ENCODE results near the gene DPP7.

The DPP7 gene

DNA sequence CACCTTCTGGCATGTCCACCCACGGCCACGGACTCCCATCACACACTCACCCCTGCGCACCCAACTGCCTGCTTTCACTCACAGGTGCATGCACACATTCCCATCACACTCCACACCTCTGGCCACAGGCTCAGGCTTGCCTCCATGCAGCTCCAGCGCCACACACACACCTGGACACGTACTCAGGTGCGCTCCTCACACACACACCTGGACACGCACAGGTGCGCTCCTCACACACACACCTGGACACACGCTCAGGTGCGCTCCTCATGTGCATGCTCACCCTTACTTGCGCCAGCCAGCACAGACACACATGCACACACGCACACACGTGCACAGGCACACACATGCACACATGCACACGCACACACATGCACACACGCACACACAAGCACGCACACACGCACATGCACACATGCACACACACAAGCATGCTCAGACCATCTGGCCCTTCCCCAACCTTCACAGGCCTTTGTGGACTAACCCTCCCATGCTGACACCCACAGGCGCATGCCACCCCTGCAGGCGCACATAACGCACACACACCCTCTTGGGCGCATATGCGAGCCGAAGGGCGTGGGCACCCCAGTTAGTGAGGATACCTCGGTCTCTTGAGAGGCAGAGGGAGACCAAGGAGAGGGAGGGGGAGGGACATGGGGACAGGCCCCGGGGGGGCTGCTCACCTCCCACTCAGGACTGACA is 32.7 kb upstream of the DPP7 start:
- H3F3A ChIP-seq (ENCODE audit: low read depth) = 0 out of 2 replicates have a peak, but pooled peaks cover 4% of the 10 kb centered on the region
- no peaks in the 10 kb centered on the region for H3K9me2 ChIP-seq (replicated peaks; ENCODE audit: low read depth, low read length)
- H3K4me2 ChIP-seq (ENCODE audit: low read depth, low read length, poor library complexity, severe bottlenecking) = no peak overlapping the region
- H3K4me1 ChIP-seq (ENCODE audit: insufficient read depth, low read length, poor library complexity, severe bottlenecking) = no peaks in the 10 kb centered on the region
- no peaks in the 10 kb centered on the region for H3K36me3 ChIP-seq (ENCODE audit: insufficient read depth, low read length)
- TF ChIP-seq, protein P1, sequence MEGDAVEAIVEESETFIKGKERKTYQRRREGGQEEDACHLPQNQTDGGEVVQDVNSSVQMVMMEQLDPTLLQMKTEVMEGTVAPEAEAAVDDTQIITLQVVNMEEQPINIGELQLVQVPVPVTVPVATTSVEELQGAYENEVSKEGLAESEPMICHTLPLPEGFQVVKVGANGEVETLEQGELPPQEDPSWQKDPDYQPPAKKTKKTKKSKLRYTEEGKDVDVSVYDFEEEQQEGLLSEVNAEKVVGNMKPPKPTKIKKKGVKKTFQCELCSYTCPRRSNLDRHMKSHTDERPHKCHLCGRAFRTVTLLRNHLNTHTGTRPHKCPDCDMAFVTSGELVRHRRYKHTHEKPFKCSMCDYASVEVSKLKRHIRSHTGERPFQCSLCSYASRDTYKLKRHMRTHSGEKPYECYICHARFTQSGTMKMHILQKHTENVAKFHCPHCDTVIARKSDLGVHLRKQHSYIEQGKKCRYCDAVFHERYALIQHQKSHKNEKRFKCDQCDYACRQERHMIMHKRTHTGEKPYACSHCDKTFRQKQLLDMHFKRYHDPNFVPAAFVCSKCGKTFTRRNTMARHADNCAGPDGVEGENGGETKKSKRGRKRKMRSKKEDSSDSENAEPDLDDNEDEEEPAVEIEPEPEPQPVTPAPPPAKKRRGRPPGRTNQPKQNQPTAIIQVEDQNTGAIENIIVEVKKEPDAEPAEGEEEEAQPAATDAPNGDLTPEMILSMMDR (conservative IDR thresholded peaks at IDR 0.05; ENCODE audit: low read length) = no peak
- TF ChIP-seq EZH2phosphoT487 (IDR thresholded peaks at IDR 0.05; ENCODE audit: borderline replicate concordance) = no peak
- H3K27me3 ChIP-seq (ENCODE audit: insufficient read depth, low read length, poor library complexity, severe bottlenecking) = no peaks in the 10 kb centered on the region
- no peak overlapping the region for H3K9ac ChIP-seq (ENCODE audit: low read depth, low read length, poor library complexity, severe bottlenecking)
- no peaks in the 10 kb centered on the region for H3K79me2 ChIP-seq (ENCODE audit: insufficient read depth, low read length)
- H3K4me3 ChIP-seq (ENCODE audit: low read length, poor library complexity, severe bottlenecking) = no peak overlapping the region
- no peaks in the 10 kb centered on the region for H4K20me1 ChIP-seq (ENCODE audit: insufficient read depth, low read length, poor library complexity, severe bottlenecking)
- H2AFZ ChIP-seq (ENCODE audit: low read length) = no peak overlapping the region
- H3K9me3 ChIP-seq (ENCODE audit: insufficient read depth, low read depth, low read length) = no peaks in the 10 kb centered on the region

- Histone ChIP-seq H3K4me2 (ENCODE audit: low read depth, low read length, poor library complexity, severe bottlenecking) (no peak overlapping the region), H3K27me3 (ENCODE audit: insufficient read depth, low read length, poor library complexity, severe bottlenecking) (no peaks in the 10 kb centered on the region), H4K20me1 (ENCODE audit: insufficient read depth, low read length, poor library complexity, severe bottlenecking) (no peaks in the 10 kb centered on the region), H3K4me1 (ENCODE audit: insufficient read depth, low read length, poor library complexity, severe bottlenecking) (no peaks in the 10 kb centered on the region), H3F3A (ENCODE audit: low read depth) (0 out of 2 replicates have a peak, but pooled peaks cover 4% of the 10 kb centered on the region), H3K9me2 (replicated peaks; ENCODE audit: low read depth, low read length) (no peaks in the 10 kb centered on the region), H3K4me3 (ENCODE audit: low read length, poor library complexity, severe bottlenecking) (no peak overlapping the region), H3K9ac (ENCODE audit: low read depth, low read length, poor library complexity, severe bottlenecking) (no peak overlapping the region), H3K79me2 (ENCODE audit: insufficient read depth, low read length) (no peaks in the 10 kb centered on the region), H2AFZ (ENCODE audit: low read length) (no peak overlapping the region), H3K9me3 (ENCODE audit: insufficient read depth, low read depth, low read length) (no peaks in the 10 kb centered on the region), H3K36me3 (ENCODE audit: insufficient read depth, low read length) (no peaks in the 10 kb centered on the region)
- no peak for TF ChIP-seq EZH2phosphoT487 (IDR thresholded peaks at IDR 0.05; ENCODE audit: borderline replicate concordance)
- TF ChIP-seq, protein P1 (conservative IDR thresholded peaks at IDR 0.05; ENCODE audit: low read length) = no peak
These were observed 32.0 kb upstream of the DPP7 start for GRCh38 chr9:137146527-137146918.

GRCh38 chr9:137145731-137146526 is 31.4 kb upstream of the DPP7 start:
- TF ChIP-seq, protein P1 (conservative IDR thresholded peaks at IDR 0.05; ENCODE audit: low read length) = no peak
- TF ChIP-seq EZH2phosphoT487 (IDR thresholded peaks at IDR 0.05; ENCODE audit: borderline replicate concordance) = no peak
- Histone ChIP-seq H3F3A (ENCODE audit: low read depth) (no peaks in the 10 kb centered on the region), H3K9ac (ENCODE audit: low read depth, low read length, poor library complexity, severe bottlenecking) (no peak overlapping the region), H3K4me2 (ENCODE audit: low read depth, low read length, poor library complexity, severe bottlenecking) (no peak overlapping the region), H3K27me3 (ENCODE audit: insufficient read depth, low read length, poor library complexity, severe bottlenecking) (no peaks in the 10 kb centered on the region), H3K4me3 (ENCODE audit: low read length, poor library complexity, severe bottlenecking) (no peak overlapping the region), H3K4me1 (ENCODE audit: insufficient read depth, low read length, poor library complexity, severe bottlenecking) (no peaks in the 10 kb centered on the region), H3K9me2 (replicated peaks; ENCODE audit: low read depth, low read length) (no peaks in the 10 kb centered on the region), H2AFZ (ENCODE audit: low read length) (no peak overlapping the region), H3K9me3 (ENCODE audit: insufficient read depth, low read depth, low read length) (no peaks in the 10 kb centered on the region), H3K79me2 (ENCODE audit: insufficient read depth, low read length) (no peaks in the 10 kb centered on the region), H3K36me3 (ENCODE audit: insufficient read depth, low read length) (no peaks in the 10 kb centered on the region), H4K20me1 (ENCODE audit: insufficient read depth, low read length, poor library complexity, severe bottlenecking) (no peaks in the 10 kb centered on the region)

Measured in Loucy (cell line).